Fibroblast of skin of abdomen (primary cell): ENCODE results near the gene RPL31.

ENCODE experiments used
- DNase-seq: peaks from one replicate; pipeline ENCODE4 v3.0.0-alpha.2; 2013

Gene RPL31

GRCh38 chr2:100997509-100998234 is 4.4 kb upstream of the RPL31 start:
- no peak for DNase-seq

GRCh38 chr2:100998235-100998573 is 3.9 kb upstream of the RPL31 start:
- no peak for DNase-seq

GRCh38 chr2:100999995-101000394 is 2.1 kb upstream of the RPL31 start:
- no peak for DNase-seq

DNA sequence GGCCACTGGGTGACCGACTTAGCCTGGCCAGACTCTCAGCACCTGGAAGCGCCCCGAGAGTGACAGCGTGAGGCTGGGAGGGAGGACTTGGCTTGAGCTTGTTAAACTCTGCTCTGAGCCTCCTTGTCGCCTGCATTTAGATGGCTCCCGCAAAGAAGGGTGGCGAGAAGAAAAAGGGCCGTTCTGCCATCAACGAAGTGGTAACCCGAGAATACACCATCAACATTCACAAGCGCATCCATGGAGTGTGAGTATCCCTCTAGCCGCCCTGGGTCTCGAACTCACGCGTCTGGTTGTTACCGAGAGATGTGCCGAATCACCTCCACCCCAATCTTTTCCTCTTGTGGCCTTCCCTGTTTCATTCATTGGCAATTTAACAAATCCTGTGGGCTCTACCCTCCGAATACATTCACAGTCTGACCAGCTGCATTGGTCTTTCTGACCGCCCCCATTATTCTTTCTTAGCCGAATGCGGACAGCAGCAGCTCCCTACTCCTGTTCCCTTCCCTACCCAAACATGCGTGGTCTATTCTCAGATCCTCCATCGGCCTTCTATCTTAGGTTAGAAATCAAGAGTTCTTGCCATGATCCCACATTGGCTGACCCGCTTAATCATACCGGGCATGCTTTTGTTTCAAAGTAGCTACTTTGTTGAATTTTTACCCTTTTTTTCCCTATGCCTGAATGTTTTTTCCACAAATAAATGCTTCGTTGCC is 631 bp downstream of the RPL31 start:
- DNase-seq, result no peak

DNA sequence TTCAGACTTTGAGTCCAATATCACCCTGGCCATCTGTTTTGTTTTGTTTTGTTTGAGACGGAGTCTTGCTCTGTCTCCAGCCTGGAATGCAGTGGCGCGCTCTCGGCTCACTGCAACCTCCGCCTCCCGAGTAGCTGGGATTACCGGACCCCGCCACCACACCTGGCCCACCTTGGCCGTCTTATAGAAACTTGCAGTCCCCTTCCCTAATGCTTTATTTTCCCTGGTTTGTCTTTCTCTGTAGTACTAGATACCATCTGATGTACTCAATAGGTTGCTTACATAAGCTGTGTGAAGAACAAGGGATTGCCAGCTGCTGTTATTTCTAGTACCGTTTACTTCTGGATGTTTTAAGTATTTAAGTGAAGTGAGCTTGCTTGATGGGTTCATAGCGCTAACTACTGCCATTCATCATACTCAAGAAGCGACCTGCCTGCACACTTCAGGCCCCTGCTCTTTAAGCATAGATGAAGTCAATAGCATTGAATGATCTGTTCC is 1.2 kb downstream of the RPL31 start:
- no peak for DNase-seq

- no peak for DNase-seq
Measured at GRCh38 chr2:101004620-101005325, 2.7 kb downstream of the RPL31 start.

DNA sequence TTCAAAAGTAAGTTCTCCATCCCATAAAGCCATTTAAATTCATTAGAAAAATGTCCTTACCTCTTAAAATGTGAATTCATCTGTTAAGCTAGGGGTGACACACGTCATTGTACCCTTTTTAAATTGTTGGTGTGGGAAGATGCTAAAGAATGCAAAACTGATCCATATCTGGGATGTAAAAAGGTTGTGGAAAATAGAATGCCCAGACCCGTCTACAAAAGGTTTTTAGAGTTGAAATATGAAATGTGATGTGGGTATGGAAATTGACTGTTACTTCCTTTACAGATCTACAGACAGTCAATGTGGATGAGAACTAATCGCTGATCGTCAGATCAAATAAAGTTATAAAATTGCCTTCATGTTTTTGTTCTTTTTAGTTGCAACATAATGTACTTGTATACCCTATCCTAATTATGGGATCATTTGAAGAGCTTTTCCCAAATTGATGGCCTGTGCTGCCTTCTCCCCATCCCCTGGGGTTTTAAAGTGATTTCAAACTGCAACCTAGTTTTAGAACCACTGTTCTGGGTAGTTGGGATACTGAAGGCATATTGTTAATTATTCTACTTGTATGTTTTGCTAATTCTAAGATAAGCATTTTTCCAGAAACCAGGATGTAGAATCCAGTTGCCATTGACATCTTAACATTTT is 4.1 kb downstream of the RPL31 start:
- DNase-seq, result no peak

DNA sequence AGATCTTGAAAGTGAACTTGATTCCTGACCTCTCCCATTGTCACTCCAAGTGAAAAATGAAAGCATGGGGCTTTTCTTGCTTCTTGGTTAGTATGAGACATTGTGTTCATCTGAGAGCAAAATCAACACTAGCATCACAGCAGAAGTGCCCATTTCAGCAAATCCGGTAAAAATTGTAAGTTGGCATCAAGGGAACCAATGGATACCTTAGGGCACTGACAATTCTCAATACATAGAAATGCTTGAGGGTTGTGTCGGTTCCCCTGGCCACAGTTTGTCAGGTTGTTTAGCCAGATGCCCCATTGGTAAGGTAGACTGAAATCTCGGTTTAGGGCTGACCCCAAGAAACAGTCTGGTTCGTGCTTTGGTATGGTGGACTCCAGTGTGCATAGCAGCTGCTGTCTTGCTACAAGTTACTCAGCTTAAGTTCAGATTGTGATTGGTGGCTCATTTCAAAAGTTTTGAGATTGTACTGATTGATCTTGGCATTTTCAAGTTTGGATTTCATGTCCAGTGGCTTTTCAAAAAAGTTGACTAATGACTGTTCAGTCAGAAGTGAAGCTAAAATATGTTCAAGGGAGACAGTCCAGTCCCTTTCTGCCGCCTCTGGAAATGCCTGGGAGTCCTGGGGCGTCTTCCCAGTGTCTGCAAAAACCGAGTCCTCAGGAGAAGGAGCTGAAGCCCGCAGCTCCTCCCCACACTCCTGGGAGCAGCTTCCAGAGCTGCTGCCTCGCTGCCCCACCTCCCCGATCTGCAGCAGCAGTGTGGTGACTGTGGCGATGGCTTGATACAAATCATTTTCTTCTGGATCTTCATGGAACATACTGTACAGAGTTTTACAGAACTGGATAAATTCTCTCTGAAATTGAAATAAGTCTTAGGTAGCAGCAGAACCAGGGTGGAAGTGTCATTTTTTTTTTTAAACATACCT is 5.6 kb downstream of the RPL31 start:
- peak; percentile 18 for DNase-seq

GRCh38 chr2:101011152-101011551 is 9.1 kb downstream of the RPL31 start:
- no peak for DNase-seq

- no peak for DNase-seq
Measured at GRCh38 chr2:101012054-101012705, 10.1 kb downstream of the RPL31 start.

DNA sequence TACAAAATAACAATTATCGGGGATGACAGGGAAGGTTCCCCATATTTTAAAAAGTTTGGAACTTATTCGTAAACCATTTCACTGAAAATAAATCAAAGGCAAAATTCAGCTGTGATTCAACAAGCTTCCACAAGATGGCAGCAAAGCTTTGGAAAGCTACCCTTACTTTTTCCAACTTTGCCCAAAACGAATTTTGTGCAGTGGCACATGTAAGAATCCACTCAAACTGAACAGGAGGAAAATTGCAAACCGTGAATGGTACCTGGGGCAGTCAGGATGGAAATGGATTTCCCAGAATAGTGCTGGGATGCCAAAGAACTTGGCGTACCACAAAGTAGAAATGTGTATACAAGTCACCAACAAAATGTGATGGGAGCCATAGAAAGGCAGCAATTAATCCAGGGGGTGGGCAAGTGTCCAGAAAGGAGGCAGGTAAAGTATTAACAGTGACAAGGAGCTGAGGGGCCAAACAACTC is 10.7 kb downstream of the RPL31 start:
- peak; percentile 38 for DNase-seq

DNA sequence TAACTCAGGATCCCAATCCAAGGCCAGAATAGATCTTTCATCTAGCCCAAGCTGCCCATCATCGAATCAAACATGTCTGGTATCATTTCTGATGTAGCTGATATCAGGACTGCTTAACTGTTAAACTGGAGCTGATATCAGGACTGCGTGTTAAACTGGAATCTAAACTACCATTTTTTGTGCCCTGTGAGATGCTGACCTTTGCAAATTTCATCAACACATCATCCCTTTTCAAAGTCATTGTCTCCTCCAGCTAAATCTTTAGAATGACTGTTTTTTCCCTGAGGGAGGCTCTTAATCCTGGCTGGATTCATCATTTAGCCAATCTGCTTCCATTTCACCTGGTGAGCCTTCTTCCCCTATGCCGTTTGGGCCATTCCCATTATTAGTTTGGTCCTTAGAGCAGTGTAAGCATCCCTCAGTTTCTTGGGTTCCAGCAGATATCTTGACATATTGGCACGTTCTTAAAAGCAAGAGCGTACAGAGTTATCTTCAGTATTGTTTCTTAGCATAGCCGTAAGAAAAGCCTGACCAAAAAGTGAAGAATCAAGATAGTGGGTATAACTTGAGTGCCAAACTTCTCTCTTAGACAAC is 12.3 kb downstream of the RPL31 start:
- no peak for DNase-seq

DNA sequence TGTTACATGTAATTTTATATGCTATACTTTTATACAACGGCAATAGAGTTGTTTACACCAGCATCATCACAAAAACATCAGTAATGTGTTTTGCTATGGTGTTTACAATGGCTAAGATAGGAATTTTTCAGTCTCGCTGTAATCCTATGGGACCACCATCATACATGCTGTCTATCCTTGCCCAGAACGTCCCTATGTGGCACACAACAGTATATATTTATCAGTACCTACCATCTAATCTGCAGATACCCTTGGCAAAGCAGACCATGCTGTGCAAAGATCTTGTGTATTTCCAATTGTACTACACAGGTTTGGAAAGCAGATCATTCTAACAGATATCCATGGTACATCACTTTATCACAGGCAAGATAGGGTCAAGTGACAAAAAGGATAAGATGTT is 15.3 kb downstream of the RPL31 start:
- DNase-seq, result no peak

DNA sequence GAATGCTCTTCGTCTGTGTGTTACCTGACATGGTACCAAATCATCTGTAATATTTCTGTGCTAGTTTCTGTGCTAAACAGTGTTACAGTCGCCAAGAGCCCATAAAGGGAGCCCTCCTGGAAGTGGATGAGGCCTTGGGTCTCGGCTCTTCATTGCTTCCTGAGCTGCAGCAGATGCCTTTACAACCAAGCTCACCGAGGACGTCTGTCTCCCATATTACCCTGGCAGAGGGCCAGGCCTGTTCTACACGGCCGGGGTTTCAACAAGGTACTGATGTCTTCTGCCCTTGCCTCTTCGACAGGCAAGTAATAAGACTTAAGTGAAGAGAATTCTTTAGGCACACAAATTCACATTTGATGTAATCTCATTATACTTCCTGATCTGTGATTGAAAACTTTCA is 16.8 kb downstream of the RPL31 start:
- no peak for DNase-seq

DNA sequence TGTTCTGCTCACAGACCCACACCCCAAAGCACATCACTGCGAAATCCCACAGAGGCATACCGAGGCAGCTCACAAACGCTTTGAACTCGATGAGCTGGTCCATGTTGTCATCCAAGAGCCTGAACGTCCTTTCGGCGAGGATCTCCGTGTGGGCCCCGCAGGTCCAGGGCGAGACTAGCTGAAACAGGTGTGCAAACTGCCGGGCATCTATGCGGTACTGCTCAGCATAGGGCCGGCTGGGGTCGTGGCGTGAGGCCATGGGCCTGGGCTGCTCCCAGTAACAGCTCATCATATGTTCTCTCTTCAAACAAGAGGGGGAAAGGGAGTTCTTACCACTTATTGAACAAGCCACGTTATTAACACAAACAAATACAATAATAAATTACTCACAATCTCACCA is 20.1 kb downstream of the RPL31 start:
- no peak for DNase-seq

GRCh38 chr2:101023327-101024107 is 21.4 kb downstream of the RPL31 start:
- DNase-seq, result no peak

- DNase-seq, result no peak
Measured at GRCh38 chr2:101025561-101025960, 23.5 kb downstream of the RPL31 start.

DNA sequence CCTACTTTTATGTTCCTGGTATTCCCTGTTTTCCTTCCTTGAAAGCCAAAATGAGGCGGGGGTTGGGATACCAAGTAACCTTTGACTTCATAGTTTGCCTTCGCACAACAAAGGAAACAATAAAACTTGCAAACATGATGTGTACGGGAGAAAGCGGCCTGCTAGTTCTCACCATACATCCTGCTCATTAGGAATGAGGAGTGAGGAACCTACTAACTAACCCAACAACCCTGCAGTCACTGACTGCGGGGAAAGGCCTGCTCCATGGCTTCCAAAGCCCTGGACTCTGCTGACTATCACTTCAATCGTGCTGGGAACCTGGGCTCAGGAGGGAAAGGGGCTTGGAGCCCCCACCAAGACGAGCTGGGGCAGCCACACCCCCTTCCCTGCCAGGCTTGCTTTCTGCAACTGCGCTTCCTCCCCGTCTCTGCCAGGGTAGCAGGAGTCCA is 24.2 kb downstream of the RPL31 start:
- no peak for DNase-seq

GRCh38 chr2:101026923-101027469 is 24.9 kb downstream of the RPL31 start:
- no peak for DNase-seq

GRCh38 chr2:101027852-101028251 is 25.8 kb downstream of the RPL31 start:
- DNase-seq, result no peak
